Fibroblast of pulmonary artery (primary cell): Measurements from ENCODE around the gene RNF152.

ENCODE experiments used
- DNase-seq: peaks from one replicate; pipeline ENCODE4 v3.0.0-alpha.2; 2010; ENCODE audit warnings: low read depth
- H3K4me3 ChIP-seq: replicated peaks from 2 replicates; pipeline ENCODE4 v1.5.1; 2011; ENCODE audit warnings: low read depth, mild to moderate bottlenecking, control low read depth, low read length, moderate library complexity
- CTCF ChIP-seq: IDR thresholded peaks from 2 replicates; pipeline ENCODE4 v1.5.1; 2011; ENCODE audit warnings: mild to moderate bottlenecking, control low read depth, low read length, inconsistent platforms; ENCODE audit errors: missing control alignments

The RNF152 gene

GRCh38 chr18:61869636-61870035 lies 23.2 kb downstream of the RNF152 start:
- no peak for DNase-seq
- no peak for TF ChIP-seq CTCF
- H3K4me3 ChIP-seq: no peak overlapping the region

- TF ChIP-seq CTCF: no peak
- H3K4me3 ChIP-seq: no peak overlapping the region
- DNase-seq: peak; percentile 35
Measured at GRCh38 chr18:61865466-61866175, 27.2 kb downstream of the RNF152 start.

- H3K4me3 ChIP-seq: no peak overlapping the region
- no peak for TF ChIP-seq CTCF
- DNase-seq: no peak
Measured at GRCh38 chr18:61861372-61861771, 31.4 kb downstream of the RNF152 start.

GRCh38 chr18:61860302-61860701 lies 32.5 kb downstream of the RNF152 start:
- no peak overlapping the region for H3K4me3 ChIP-seq
- TF ChIP-seq CTCF: no peak
- peak; percentile 34 for DNase-seq

GRCh38 chr18:61859113-61859512 lies 33.7 kb downstream of the RNF152 start:
- no peak for TF ChIP-seq CTCF
- H3K4me3 ChIP-seq: no peak overlapping the region
- no peak for DNase-seq

GRCh38 chr18:61856678-61857077 lies 36.1 kb downstream of the RNF152 start:
- DNase-seq: no peak
- H3K4me3 ChIP-seq: no peak overlapping the region
- TF ChIP-seq CTCF: no peak
